HepG2 (cell line): ENCODE measurements around the gene NGEF. TPM values are rescaled to one million over a fixed set of nuclear protein-coding genes. Genes with fewer than 3 reads are reported as not detected.

Experiments
- ATAC-seq: fragments of 200-7000 bp; cut with Tn5 transposase; 3 replicates; pipeline ENCODE4 v1.9.1; 2020; ENCODE audit warnings: mild to moderate bottlenecking, moderate library complexity
- BruUV-seq: library from RNA; stranded (reverse); fragments of 400-500 nt; replicated peaks from 2 replicates; lab custom pipeline; 2021; lab: Mats Ljungman, UMichigan
- CTCF ChIA-PET: fragments of 300-600 bp; formaldehyde crosslinking; extraction: SDS; loops from one replicate; lab custom pipeline; 2021; ENCODE audit warnings: low total read pairs, inconsistent platforms, low intra/inter-chr PET ratio; lab: Yijun Ruan, JAX
- POLR2A ChIA-PET: fragments of 350-600 bp; sonication (Branson Sonifier 250); formaldehyde crosslinking; loops from one replicate; lab custom pipeline; 2020; ENCODE audit warnings: antibody characterized with exemption, inconsistent platforms; lab: Yijun Ruan, JAX
- DNase-seq: peaks from one replicate; pipeline ENCODE4 v3.0.0-alpha.2; 2015; ENCODE audit warnings: low spot score
- FAIRE-seq: peaks from 3 replicates; lab custom pipeline; 2011; peaks lifted over from hg19 to GRCh38; lab: Jason Lieb, UNC
- H2AFZ ChIP-seq: one replicate; pipeline ENCODE4 v1.6.1; 2011; ENCODE audit warnings: low read length, inconsistent platforms
- H3K27ac ChIP-seq: fragments of 300-600 bp; 3 replicates; pipeline ENCODE4 v1.8.0; 2011; ENCODE audit warnings: mixed run types, mild to moderate bottlenecking, mixed read lengths, low read length, inconsistent platforms; ENCODE audit not compliant: insufficient read depth; ENCODE audit errors: extremely low read length
- H3K27me3 ChIP-seq, 2 experiments: fragments of 200-600 bp in 1 of 2; 2 replicates in 1 of 2; 3 replicates in 1 of 2; pipeline versions ENCODE4 v1.6.0 to v1.8.0; 2011; ENCODE audit warnings: low read length in 2 of 2, mild to moderate bottlenecking in 2 of 2, moderate library complexity in 2 of 2, inconsistent platforms in 1 of 2; ENCODE audit not compliant: insufficient read depth in 2 of 2, control insufficient read depth in 1 of 2
- H3K36me3 ChIP-seq, 2 experiments: fragments of 200-600 bp in 1 of 2; replicated peaks in 1 of 2; 2 replicates in 1 of 2; 3 replicates in 1 of 2; pipeline versions ENCODE4 v1.5.1 to v1.8.0; 2011; ENCODE audit warnings: low read length in 2 of 2, inconsistent platforms in 1 of 2; ENCODE audit not compliant: insufficient read depth in 2 of 2, control insufficient read depth in 1 of 2
- H3K4me1 ChIP-seq: 2 replicates; pipeline ENCODE4 v1.5.1; 2012; ENCODE audit warnings: low read length, inconsistent platforms; ENCODE audit not compliant: insufficient read depth
- H3K4me2 ChIP-seq: 2 replicates; pipeline ENCODE4 v1.6.0; 2011; ENCODE audit warnings: low read depth, low read length, inconsistent platforms
- H3K4me3 ChIP-seq, 3 experiments: fragments of 200-600 bp in 1 of 3; sonication (generic), shearing (Covaris generic) in 1 of 3; replicated peaks in 1 of 3; 2 replicates each; pipeline ENCODE4 v1.5.1; 2011 to 2016; ENCODE audit warnings: low read length in 3 of 3, inconsistent platforms in 2 of 3, low read depth in 2 of 3, mild to moderate bottlenecking in 2 of 3, control low read depth in 1 of 3, mixed read lengths in 1 of 3; ENCODE audit not compliant: insufficient read depth in 1 of 3
- H3K79me2 ChIP-seq: one replicate; pipeline ENCODE4 v1.6.1; 2011; ENCODE audit warnings: low read length, inconsistent platforms; ENCODE audit not compliant: insufficient read depth
- H3K9ac ChIP-seq: 2 replicates; pipeline ENCODE4 v1.6.0; 2011; ENCODE audit warnings: mild to moderate bottlenecking, low read depth, low read length, inconsistent platforms; ENCODE audit not compliant: insufficient read depth
- H3K9me3 ChIP-seq: 2 replicates; pipeline ENCODE4 v1.5.1; 2012; ENCODE audit warnings: mild to moderate bottlenecking, low read length
- H4K20me1 ChIP-seq: 2 replicates; pipeline ENCODE4 v1.6.0; 2011; ENCODE audit warnings: inconsistent platforms, mild to moderate bottlenecking, low read length, moderate library complexity; ENCODE audit not compliant: insufficient read depth
- CTCF ChIP-seq: sonication (generic); formaldehyde crosslinking; IDR thresholded peaks from 2 replicates; pipeline ENCODE4 v1.5.0; 2020; ENCODE audit warnings: mild to moderate bottlenecking, missing genetic modification reagents, moderate library complexity
- KLF13 ChIP-seq: sonication (generic); formaldehyde crosslinking; IDR thresholded peaks from 2 replicates; pipeline ENCODE4 v1.4.0; 2020; ENCODE audit warnings: mild to moderate bottlenecking, missing genetic modification reagents
- MEF2D ChIP-seq: sonication (generic); formaldehyde crosslinking; IDR thresholded peaks from 2 replicates; pipeline ENCODE4 v1.5.1; 2020; ENCODE audit warnings: mild to moderate bottlenecking, missing genetic modification reagents
- RBM39 ChIP-seq: fragments of 200-400 bp; formaldehyde crosslinking; IDR thresholded peaks from one replicate; pipeline ENCODE4 v1.6.1; 2018; ENCODE audit warnings: antibody characterized with exemption, mild to moderate bottlenecking, low read depth, low read length; ENCODE audit not compliant: poor library complexity, severe bottlenecking
- STAG1 ChIP-seq: sonication (generic); formaldehyde crosslinking; IDR thresholded peaks from 2 replicates; pipeline ENCODE4 v1.4.0; 2020; ENCODE audit warnings: missing genetic modification reagents
- ZSCAN22 ChIP-seq: sonication (generic); formaldehyde crosslinking; IDR thresholded peaks from 2 replicates; pipeline ENCODE4 v1.4.0; 2020; ENCODE audit warnings: mild to moderate bottlenecking, missing genetic modification reagents
- WGBS: methylation state at CpG from one replicate; pipeline ENCODE4 v1.1.6; 2017; ENCODE audit warnings: low lambda C conversion rate; 5-methylcytosine and 5-hydroxymethylcytosine counted together
- in situ Hi-C: cut with HindIII; loops from 2 replicates; pipeline ENCODE4 v1.10.0; 2017; ENCODE audit warnings: low pct_unique_long_range_greater_than_20kb; ENCODE audit not compliant: extremely low pct_ligation_motif_present
- intact Hi-C: fragments of 100-400 bp; cut with micrococcal nuclease; formaldehyde crosslinking; loops from one replicate; pipeline ENCODE4 v1.10.0; 2022; ENCODE audit not compliant: unreplicated experiment
- polyA plus RNA-seq, 8 experiments: library from polyadenylated mRNA; depleted of rRNA in 3 of 8; stranded (reverse) in 7 of 8; unstranded in 1 of 8; fragments of >200 nt; fragmentation: Illumina TruSeq in 4 of 8; extraction: Trizol in 4 of 8; gene quantifications; 2 replicates each; pipeline versions ENCODE4 v1.2.1 to v1.2.3, GENCODE V29; 2011 to 2016; ENCODE audit warnings: low read depth in 4 of 8, missing spikeins in 1 of 8, mixed read lengths in 1 of 8; ENCODE audit not compliant: insufficient read depth in 1 of 8
- total RNA-seq, 5 experiments: library from RNA; depleted of rRNA; stranded (reverse); fragments of >200 nt; fragmentation: Illumina TruSeq; extraction: Trizol; gene quantifications; 2 replicates each; pipeline ENCODE4 v1.2.3, GENCODE V29; 2016; ENCODE audit warnings: low read depth in 1 of 5

NGEF gene
- total and polyA plus RNA-seq, 2 of the 13 experiments (the other 11 are each of a cell fraction or from before 2014, with no cell fraction given), result 14.4 to 36.9 TPM

DNA sequence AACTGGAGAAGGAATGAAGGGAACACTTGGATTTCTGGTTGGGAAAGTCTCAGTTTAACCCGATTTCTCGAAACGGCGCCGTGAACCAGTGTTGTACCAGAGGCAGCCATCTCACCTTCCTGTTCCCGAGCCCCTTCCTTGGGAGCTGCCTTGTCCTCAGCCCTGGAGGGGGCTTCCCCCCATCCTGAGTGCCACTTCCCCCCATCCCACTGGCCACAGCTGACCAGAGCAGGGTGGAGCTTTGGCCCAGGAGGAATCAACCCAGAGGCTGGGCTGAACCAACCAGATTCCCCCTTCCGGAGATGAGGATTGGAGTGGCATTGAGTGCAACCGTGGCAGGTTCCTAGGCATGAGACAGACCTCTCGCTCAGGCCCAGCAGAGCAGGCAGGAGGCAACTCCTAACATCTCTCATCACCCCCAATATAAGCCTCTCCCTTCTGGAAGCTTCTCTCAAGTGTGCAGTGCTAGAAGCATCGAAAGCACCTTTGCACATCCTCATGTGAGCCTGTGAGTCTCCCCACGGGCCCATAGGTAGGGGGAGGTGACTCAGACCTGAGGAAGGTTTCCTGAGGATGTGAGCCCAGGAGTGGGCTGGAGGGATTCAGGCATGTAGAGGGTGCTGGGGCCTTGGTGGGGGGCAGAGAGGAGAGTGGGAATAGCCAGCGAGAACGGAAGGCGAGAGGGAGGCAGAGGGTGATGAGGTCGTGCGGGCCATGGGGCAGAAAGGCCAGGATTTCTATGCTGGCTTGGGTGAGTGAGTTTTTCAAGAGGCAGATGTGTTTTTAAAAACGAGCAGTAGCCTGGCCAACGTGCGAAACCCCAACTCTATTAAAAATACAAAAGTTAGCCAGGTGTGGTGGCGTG, 11.9 kb downstream of the NGEF start:
- FAIRE-seq, result no peak
- intact Hi-C loops, result no loop called here
- CTCF ChIA-PET, result no interaction called here

DNA sequence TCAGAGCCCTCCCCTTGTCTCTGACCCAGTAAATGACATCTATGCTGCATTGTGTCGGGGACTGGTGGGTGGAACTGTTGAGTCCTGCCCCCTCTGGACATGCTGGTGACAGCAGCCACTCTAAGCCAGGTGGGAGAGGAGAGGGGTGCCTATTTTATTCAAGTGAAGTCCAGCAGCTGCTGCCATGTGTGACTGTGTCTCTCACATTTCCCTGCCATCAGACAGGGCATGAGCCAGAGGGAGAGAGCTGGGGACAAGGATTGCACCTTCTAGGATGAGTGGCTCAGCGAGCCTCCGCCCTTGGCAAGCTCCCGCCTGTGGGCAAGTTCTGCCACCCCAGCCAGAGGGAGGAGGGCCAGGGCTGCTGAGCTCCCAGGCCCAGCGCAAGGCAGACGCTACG, 13.7 kb downstream of the NGEF start:
- FAIRE-seq, result peak; percentile 55
- Histone ChIP-seq H4K20me1 (no peaks in the 10 kb centered on the region; the same call in 1 of the 2 replicates), H3K27ac (no peak overlapping the region), H2AFZ (no peak overlapping the region), H3K4me3 (no peak overlapping the region), H3K4me1 (no peaks in the 10 kb centered on the region), H3K9me3 (no peaks in the 10 kb centered on the region), H3K9ac (no peak overlapping the region), H3K4me2 (no peak overlapping the region)
- intact Hi-C loops, result no loop called here
- CTCF ChIA-PET, result interaction anchor here (1.8 kb wide), 1 partner anchor 30 kb away, joined by 8 read pairs; no protein-coding TSS in a partner anchor
- 92% methylated on average over 7 of the region's 7 CpGs for WGBS
- TF ChIP-seq CTCF (CRISPR knock-in tag) (peak; percentile 34; the same call in 1 of the 2 replicates), KLF13 (CRISPR knock-in tag) (no peak), RBM39 (no peak), STAG1 (peak; percentile 9; the same call in 1 of the 2 replicates), ZSCAN22 (CRISPR knock-in tag) (peak; percentile 70; the same call in 1 of the 2 replicates)
- TF ChIP-seq, all 625 proteins: peak for 3
- no peaks in the 10 kb centered on the region for H3K36me3 ChIP-seq
- BruUV-seq, result no TSS peak
- no peaks in the 10 kb centered on the region for H3K27me3 ChIP-seq
- in situ Hi-C loops, result no loop called here
- POLR2A ChIA-PET, result interaction anchor here (2.5 kb wide), 1 partner anchor 13 kb away, joined by 9 read pairs; the partner anchor contains the start of gene NGEF
- peak; percentile 87 for ATAC-seq
- DNase-seq, result peak; percentile 38
- no peaks in the 10 kb centered on the region for H3K79me2 ChIP-seq

More for the DNA sequence above, 11.9 kb downstream of the NGEF start:
- no peak overlapping the region for H3K9ac ChIP-seq
- ATAC-seq, result no peak
- 94% methylated on average over 20 of the region's 20 CpGs for WGBS
- H2AFZ ChIP-seq, result no peak overlapping the region
- H3K27ac ChIP-seq, result no peak overlapping the region
- no peaks in the 10 kb centered on the region for H4K20me1 ChIP-seq
- POLR2A ChIA-PET, result interaction anchor here (2.5 kb wide), 1 partner anchor 12 kb away, joined by 9 read pairs; the partner anchor contains the start of gene NGEF
- no peaks in the 10 kb centered on the region for H3K27me3 ChIP-seq
- in situ Hi-C loops, result no loop called here
- H3K79me2 ChIP-seq, result no peaks in the 10 kb centered on the region
- no peak overlapping the region for H3K4me3 ChIP-seq
- DNase-seq, result no peak
- H3K4me1 ChIP-seq, result no peaks in the 10 kb centered on the region
- H3K36me3 ChIP-seq, result no peaks in the 10 kb centered on the region
- BruUV-seq, result no TSS peak
- no peak for TF ChIP-seq MEF2D
- no peak overlapping the region for H3K4me2 ChIP-seq
- H3K9me3 ChIP-seq, result no peaks in the 10 kb centered on the region
